ENCODE measurements around the gene FTSJ3. TPM values are rescaled to one million over a fixed set of nuclear protein-coding genes. Genes with fewer than 3 reads are reported as not detected.

FTSJ3 gene
- total RNA-seq, 5 donors from 2014 or later (not counting 1 experiment from before 2014, with no cell fraction given) = 39.4 to 64.9 (median 53.3) TPM

DNA sequence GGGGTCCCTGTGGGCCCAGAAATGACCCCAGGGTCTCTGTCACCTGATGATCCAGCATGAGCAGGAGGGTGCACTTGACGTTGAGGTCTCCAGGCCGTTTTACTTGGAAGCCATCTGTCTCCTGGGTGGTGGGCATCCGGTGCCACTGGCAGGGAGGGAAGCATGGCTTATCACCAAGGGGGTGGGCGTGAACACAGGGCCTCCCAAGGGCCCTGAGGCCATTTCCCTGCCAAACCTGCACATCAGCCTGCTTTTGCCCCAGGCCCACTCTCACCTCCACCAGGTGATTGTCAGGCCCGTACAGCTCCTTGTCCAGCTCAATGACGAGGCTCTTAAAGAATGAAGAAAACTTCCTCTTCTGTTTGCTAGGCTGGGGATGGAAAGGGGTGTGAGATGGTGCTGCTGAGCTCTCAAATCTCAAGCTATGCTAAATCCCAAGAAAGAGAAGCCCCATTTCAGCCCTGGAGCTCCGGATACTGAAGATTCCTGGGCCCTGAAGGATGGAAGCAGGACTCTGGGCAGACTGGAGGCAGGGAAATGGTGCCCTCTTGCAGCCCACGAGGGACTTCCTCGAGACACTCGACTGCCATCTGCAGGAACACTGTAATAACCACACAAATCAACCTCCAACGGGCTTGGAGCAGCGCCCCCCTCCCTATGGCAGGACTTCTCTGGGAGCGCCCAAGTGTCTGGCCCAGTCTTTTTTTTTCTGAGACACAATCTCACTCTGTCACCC, 7.1 kb upstream of the FTSJ3 start:
- Mint-ChIP-seq H3K4me3 (no peak overlapping the region), H3K36me3 (peaks cover 53% of the 10 kb centered on the region), H3K9me3 (no peaks in the 10 kb centered on the region), H3K27me3 (no peaks in the 10 kb centered on the region), H3K27ac (peak overlapping the region; percentile 80 to 82), H3K4me1 (peaks cover 61 to 72% (median 66%) of the 10 kb centered on the region in 3 donors)
- ChIA-PET CTCF (interaction anchor here (0.6 to 1.2 kb wide), 5 partner anchors 61 to 143 kb away, joined by 3 to 4 read pairs (median 3); partner anchors contain the start of genes CCDC47 (in 1 of the 2) and DDX42 (in 1 of the 2)), POLR2A (interaction anchor here in 1 of 2 donors (0.5 kb wide), 1 partner anchor 9 kb away, joined by 8 read pairs; no protein-coding TSS in a partner anchor)
- ATAC-seq (replicated peaks in 1 of 4) (peak; percentile 64 to 81 (median 68)), DNase-seq (peak in 32 of 35 experiments; percentile 37 to 77 (median 54))
- H3K27ac ChIP-seq (ENCODE audit: low read length) = peak overlapping the region; percentile 34
- WGBS (ENCODE audit: insufficient coverage) = 36% methylated on average over 7 of the region's 13 CpGs
- peaks cover 16 to 87% of the 10 kb centered on the region in 2 donors for H3K36me3 ChIP-seq (ENCODE audit: control insufficient read depth in 2 of 2, extremely low read depth in 1 of 2, insufficient read depth in 1 of 2, low read length in 1 of 2)
- peaks cover 21 to 74% of the 10 kb centered on the region in 2 experiments for H3K4me1 ChIP-seq (ENCODE audit: control insufficient read depth in 1 of 2, extremely low read depth in 1 of 2, insufficient read depth in 2 of 2, low read length in 2 of 2)
- no peaks in the 10 kb centered on the region for H3K9me3 ChIP-seq
- no peaks in the 10 kb centered on the region for H3K27me3 ChIP-seq (replicated peaks in 1 of 2; ENCODE audit: control insufficient read depth in 2 of 2, extremely low read depth in 1 of 2, insufficient read depth in 2 of 2, low read length in 1 of 2)
- H3K4me3 ChIP-seq (ENCODE audit: control insufficient read depth in 1 of 2, extremely low read depth in 1 of 2, low read length in 1 of 2) = no peak overlapping the region

DNA sequence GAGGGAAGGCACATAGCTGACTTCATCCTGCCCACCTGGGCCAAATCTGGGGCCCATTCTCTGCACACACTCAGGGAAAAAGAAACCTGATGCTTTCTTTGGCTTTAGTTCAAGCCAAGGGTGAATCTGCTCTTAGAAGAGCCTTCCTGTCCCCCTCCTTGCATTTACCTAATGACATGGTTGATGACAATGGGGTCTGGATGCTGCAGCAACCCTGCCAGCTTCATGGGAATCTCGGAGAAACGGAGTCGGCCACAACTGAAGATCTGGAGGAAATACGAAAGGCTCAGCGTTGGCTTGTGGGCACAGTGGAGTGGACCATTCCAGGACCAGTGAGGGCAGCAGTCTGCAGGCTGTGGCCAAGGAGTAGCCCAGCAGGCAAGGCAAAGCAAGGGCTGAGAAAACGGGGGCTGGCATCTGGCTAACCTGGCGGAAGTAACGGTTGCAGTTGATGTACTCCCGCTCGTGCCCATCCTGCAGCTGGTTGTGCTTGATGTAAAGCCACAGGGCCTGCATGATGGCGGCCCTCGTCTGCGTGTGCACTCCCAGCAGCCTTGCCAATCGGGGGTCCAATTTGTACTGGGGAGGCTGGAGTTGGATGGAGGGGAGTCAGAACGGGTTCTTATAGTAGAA, 6.4 kb upstream of the FTSJ3 start:
- H3K36me3 Mint-ChIP-seq = peaks cover 59% of the 10 kb centered on the region
- no peak overlapping the region for H3K4me3 ChIP-seq (ENCODE audit: control insufficient read depth in 1 of 2, extremely low read depth in 1 of 2, low read length in 1 of 2)
- peaks cover 61 to 73% (median 66%) of the 10 kb centered on the region in 3 donors for H3K4me1 Mint-ChIP-seq
- no peaks in the 10 kb centered on the region for H3K27me3 Mint-ChIP-seq
- 96% methylated on average over 15 of the region's 15 CpGs for WGBS (ENCODE audit: insufficient coverage)
- H3K27me3 ChIP-seq (replicated peaks in 1 of 2; ENCODE audit: control insufficient read depth in 2 of 2, extremely low read depth in 1 of 2, insufficient read depth in 2 of 2, low read length in 1 of 2) = no peaks in the 10 kb centered on the region
- H3K36me3 ChIP-seq (ENCODE audit: control insufficient read depth in 2 of 2, extremely low read depth in 1 of 2, insufficient read depth in 1 of 2, low read length in 1 of 2) = peaks cover 16 to 94% of the 10 kb centered on the region in 2 donors
- H3K9me3 Mint-ChIP-seq = no peaks in the 10 kb centered on the region
- ChIA-PET CTCF (interaction anchor here in 1 of 2 donors (0.6 to 0.9 kb wide), 2 partner anchors 60 to 62 kb away, joined by 3 read pairs; partner anchors contain the start of gene CCDC47), POLR2A (no interaction called here)
- no peak for ATAC-seq (replicated peaks in 1 of 4)
- no peak for DNase-seq
- no peak overlapping the region for H3K27ac ChIP-seq (ENCODE audit: low read length)
- peaks cover 18 to 73% of the 10 kb centered on the region in 2 experiments for H3K4me1 ChIP-seq (ENCODE audit: control insufficient read depth in 1 of 2, extremely low read depth in 1 of 2, insufficient read depth in 2 of 2, low read length in 2 of 2)
- H3K4me3 Mint-ChIP-seq = no peak overlapping the region
- H3K9me3 ChIP-seq = no peaks in the 10 kb centered on the region
- peak overlapping the region; percentile 68 to 70 for H3K27ac Mint-ChIP-seq

DNA sequence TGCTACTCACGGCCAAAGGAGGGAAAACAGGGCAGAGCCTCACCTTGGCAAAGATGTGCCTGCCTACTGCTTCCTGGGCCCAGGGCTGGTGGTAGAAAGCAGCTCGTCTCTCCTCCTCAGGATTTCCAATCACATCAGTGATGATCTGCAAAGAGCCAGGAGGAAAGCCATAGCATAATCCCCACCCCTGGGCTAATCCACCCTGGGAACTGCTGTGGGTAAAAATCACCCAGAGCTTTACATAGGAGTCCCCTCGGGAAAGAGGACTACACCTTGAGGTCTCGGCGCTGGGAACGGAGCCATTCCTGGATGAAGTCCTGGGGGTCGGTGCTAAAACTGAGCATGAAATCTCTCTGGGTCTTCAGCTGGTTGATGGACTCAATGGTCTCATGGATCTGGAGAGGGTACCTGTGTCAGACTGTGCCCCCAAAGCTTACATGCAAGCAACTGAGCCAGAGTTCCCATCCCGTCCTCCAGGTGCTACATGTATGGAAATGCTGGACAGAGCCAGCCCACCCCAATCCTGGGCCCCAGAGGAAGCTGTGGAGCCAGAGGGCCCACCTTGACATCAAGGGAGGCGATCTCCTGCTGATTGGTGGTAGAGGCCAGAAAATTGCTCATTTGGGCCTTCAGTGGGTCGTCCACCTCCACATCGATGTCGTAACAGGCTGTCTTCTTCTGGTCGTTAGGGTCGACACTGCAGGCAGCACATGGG, 5.7 kb upstream of the FTSJ3 start:
- DNase-seq (no peak), ATAC-seq (replicated peaks in 1 of 4) (no peak)
- H3K27me3 ChIP-seq (replicated peaks in 1 of 2; ENCODE audit: control insufficient read depth in 2 of 2, extremely low read depth in 1 of 2, insufficient read depth in 2 of 2, low read length in 1 of 2) = no peaks in the 10 kb centered on the region
- no peak overlapping the region for H3K27ac ChIP-seq (ENCODE audit: low read length)
- no peaks in the 10 kb centered on the region for H3K9me3 ChIP-seq
- H3K36me3 ChIP-seq (ENCODE audit: control insufficient read depth in 2 of 2, extremely low read depth in 1 of 2, insufficient read depth in 1 of 2, low read length in 1 of 2) = peaks cover 16 to 95% of the 10 kb centered on the region in 2 donors
- Mint-ChIP-seq H3K4me3 (no peak overlapping the region), H3K36me3 (peaks cover 59% of the 10 kb centered on the region), H3K9me3 (no peaks in the 10 kb centered on the region), H3K4me1 (peaks cover 67 to 73% (median 67%) of the 10 kb centered on the region in 3 donors), H3K27ac (peak overlapping the region in 1 of 2 donors; percentile 34), H3K27me3 (no peaks in the 10 kb centered on the region)
- ChIA-PET CTCF (interaction anchor here in 1 of 2 donors (0.9 kb wide), 1 partner anchor 60 kb away, joined by 3 read pairs; the partner anchor contains the start of gene CCDC47), POLR2A (no interaction called here)
- no peak overlapping the region for H3K4me3 ChIP-seq (ENCODE audit: control insufficient read depth in 1 of 2, extremely low read depth in 1 of 2, low read length in 1 of 2)
- WGBS (ENCODE audit: insufficient coverage) = 97% methylated on average over 11 of the region's 14 CpGs
- H3K4me1 ChIP-seq (ENCODE audit: control insufficient read depth in 1 of 2, extremely low read depth in 1 of 2, insufficient read depth in 2 of 2, low read length in 2 of 2) = peaks cover 21 to 72% of the 10 kb centered on the region in 2 experiments

DNA sequence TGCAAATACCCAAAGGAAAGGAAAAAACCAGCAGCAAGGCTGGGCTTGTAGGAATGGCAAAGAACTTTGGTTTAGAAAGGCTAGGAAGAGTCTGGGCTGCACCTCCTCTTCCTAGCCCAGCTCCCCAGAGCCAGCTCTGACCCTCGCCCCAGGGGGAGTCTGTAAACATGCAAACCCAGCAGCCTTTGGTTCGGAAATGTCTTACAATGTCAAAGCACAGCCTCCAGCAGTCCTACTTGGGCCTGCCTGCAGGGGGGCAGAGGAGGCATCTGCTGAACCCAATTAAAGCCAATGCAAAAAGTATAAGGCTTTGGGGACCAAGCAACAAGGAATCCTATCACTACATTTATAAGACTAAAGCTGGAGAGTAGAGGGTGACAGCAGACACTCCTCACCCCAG, 5.0 kb upstream of the FTSJ3 start:
- Histone ChIP-seq H3K4me3 (ENCODE audit: control insufficient read depth in 1 of 2, extremely low read depth in 1 of 2, low read length in 1 of 2) (no peak overlapping the region), H3K27ac (ENCODE audit: low read length) (peak overlapping the region; percentile 43), H3K4me1 (ENCODE audit: control insufficient read depth in 1 of 2, extremely low read depth in 1 of 2, insufficient read depth in 2 of 2, low read length in 2 of 2) (peaks cover 26 to 69% of the 10 kb centered on the region in 2 experiments), H3K9me3 (no peaks in the 10 kb centered on the region), H3K36me3 (ENCODE audit: control insufficient read depth in 2 of 2, extremely low read depth in 1 of 2, insufficient read depth in 1 of 2, low read length in 1 of 2) (peaks cover 16 to 89% of the 10 kb centered on the region in 2 donors), H3K27me3 (replicated peaks in 1 of 2; ENCODE audit: control insufficient read depth in 2 of 2, extremely low read depth in 1 of 2, insufficient read depth in 2 of 2, low read length in 1 of 2) (no peaks in the 10 kb centered on the region)
- ATAC-seq (replicated peaks in 1 of 4) = no peak
- POLR2A ChIA-PET = no interaction called here
- peak overlapping the region; percentile 86 to 87 for H3K27ac Mint-ChIP-seq
- no peaks in the 10 kb centered on the region for H3K9me3 Mint-ChIP-seq
- H3K4me3 Mint-ChIP-seq = peak overlapping the region in 1 of 3 donors; percentile 96
- no peak for DNase-seq
- H3K4me1 Mint-ChIP-seq = peaks cover 67 to 75% (median 72%) of the 10 kb centered on the region in 3 donors
- CTCF ChIA-PET = no interaction called here
- WGBS (ENCODE audit: insufficient coverage) = no CpG with 5 or more reads among the region's 2 CpGs
- peaks cover 59% of the 10 kb centered on the region for H3K36me3 Mint-ChIP-seq
- H3K27me3 Mint-ChIP-seq = no peaks in the 10 kb centered on the region

DNA sequence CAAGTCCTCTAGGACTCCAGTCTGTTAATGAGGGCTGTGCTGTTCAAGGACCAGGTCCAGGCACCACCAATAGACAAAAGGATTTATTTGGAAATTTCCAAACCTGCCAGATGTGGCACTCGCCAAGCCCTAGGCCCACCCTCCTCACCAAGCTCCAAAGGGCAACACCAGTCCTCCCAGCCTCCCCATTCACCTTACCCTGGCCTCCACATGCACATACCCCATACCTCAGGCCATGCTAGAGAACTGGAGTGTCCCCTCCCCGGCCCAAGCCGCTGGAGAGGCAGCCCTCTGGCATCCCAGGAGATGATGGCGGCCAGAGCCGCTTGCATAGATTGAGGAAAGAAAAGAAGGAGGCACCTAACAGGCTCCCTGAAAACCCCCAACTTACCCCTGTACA, 4.6 kb upstream of the FTSJ3 start:
- Mint-ChIP-seq H3K4me3 (peak overlapping the region in 1 of 3 donors; percentile 96), H3K4me1 (peaks cover 68 to 77% (median 72%) of the 10 kb centered on the region in 3 donors), H3K36me3 (peaks cover 56% of the 10 kb centered on the region), H3K27ac (peak overlapping the region; percentile 86 to 87), H3K9me3 (no peaks in the 10 kb centered on the region), H3K27me3 (no peaks in the 10 kb centered on the region)
- DNase-seq = no peak
- POLR2A ChIA-PET = no interaction called here
- Histone ChIP-seq H3K27me3 (replicated peaks in 1 of 2; ENCODE audit: control insufficient read depth in 2 of 2, extremely low read depth in 1 of 2, insufficient read depth in 2 of 2, low read length in 1 of 2) (no peaks in the 10 kb centered on the region), H3K27ac (ENCODE audit: low read length) (peak overlapping the region; percentile 43), H3K9me3 (no peaks in the 10 kb centered on the region), H3K4me3 (ENCODE audit: control insufficient read depth in 1 of 2, extremely low read depth in 1 of 2, low read length in 1 of 2) (no peak overlapping the region), H3K36me3 (ENCODE audit: control insufficient read depth in 2 of 2, extremely low read depth in 1 of 2, insufficient read depth in 1 of 2, low read length in 1 of 2) (peaks cover 16 to 85% of the 10 kb centered on the region in 2 donors), H3K4me1 (ENCODE audit: control insufficient read depth in 1 of 2, extremely low read depth in 1 of 2, insufficient read depth in 2 of 2, low read length in 2 of 2) (peaks cover 26 to 65% of the 10 kb centered on the region in 2 experiments)
- no peak for ATAC-seq (replicated peaks in 1 of 4)
- CTCF ChIA-PET = no interaction called here
- WGBS (ENCODE audit: insufficient coverage) = 60% methylated on average over 1 of the region's 5 CpGs

DNA sequence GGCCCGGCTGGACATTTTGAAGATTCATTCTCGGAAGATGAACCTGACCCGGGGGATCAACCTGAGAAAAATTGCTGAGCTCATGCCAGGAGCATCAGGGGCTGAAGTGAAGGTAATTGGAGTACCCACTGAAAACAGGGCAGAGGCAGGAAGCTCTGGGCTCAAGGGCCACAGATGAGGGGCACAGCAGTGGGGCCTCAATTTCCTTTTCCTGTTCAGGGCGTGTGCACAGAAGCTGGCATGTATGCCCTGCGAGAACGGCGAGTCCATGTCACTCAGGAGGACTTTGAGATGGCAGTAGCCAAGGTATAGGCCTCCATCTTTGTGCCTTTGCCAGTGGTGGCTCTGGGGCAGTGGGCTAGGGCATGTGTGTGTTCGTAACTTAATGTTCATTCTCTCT, 4.0 kb upstream of the FTSJ3 start:
- Histone ChIP-seq H3K36me3 (ENCODE audit: control insufficient read depth in 2 of 2, extremely low read depth in 1 of 2, insufficient read depth in 1 of 2, low read length in 1 of 2) (peaks cover 16 to 80% of the 10 kb centered on the region in 2 donors), H3K27ac (ENCODE audit: low read length) (peak overlapping the region; percentile 43)

More for the DNA sequence above, 4.0 kb upstream of the FTSJ3 start:
- Mint-ChIP-seq H3K36me3 (peaks cover 51% of the 10 kb centered on the region), H3K27ac (peak overlapping the region; percentile 86 to 87), H3K4me3 (peak overlapping the region in 2 of 3 donors; percentile 39 to 96), H3K27me3 (no peaks in the 10 kb centered on the region), H3K9me3 (no peaks in the 10 kb centered on the region), H3K4me1 (peaks cover 69 to 78% (median 78%) of the 10 kb centered on the region in 3 donors)
- no peaks in the 10 kb centered on the region for H3K27me3 ChIP-seq (replicated peaks in 1 of 2; ENCODE audit: control insufficient read depth in 2 of 2, extremely low read depth in 1 of 2, insufficient read depth in 2 of 2, low read length in 1 of 2)
- DNase-seq (no peak), ATAC-seq (replicated peaks in 1 of 4) (no peak)
- CTCF ChIA-PET = interaction anchor here in 1 of 2 donors (0.5 kb wide), 1 partner anchor 18 kb away, joined by 3 read pairs; no protein-coding TSS in a partner anchor
- POLR2A ChIA-PET = no interaction called here
- H3K4me1 ChIP-seq (ENCODE audit: control insufficient read depth in 1 of 2, extremely low read depth in 1 of 2, insufficient read depth in 2 of 2, low read length in 2 of 2) = peaks cover 27 to 67% of the 10 kb centered on the region in 2 experiments
- no peak overlapping the region for H3K4me3 ChIP-seq (ENCODE audit: control insufficient read depth in 1 of 2, extremely low read depth in 1 of 2, low read length in 1 of 2)
- no peaks in the 10 kb centered on the region for H3K9me3 ChIP-seq
- WGBS (ENCODE audit: insufficient coverage) = 67% methylated on average over 1 of the region's 8 CpGs
